ENCODE measurements around the gene ATP6V0C. TPM values are rescaled to one million over a fixed set of nuclear protein-coding genes. Genes with fewer than 3 reads are reported as not detected.

Gene ATP6V0C
- total RNA-seq, 1 experiment from 2014 or later, result 67.4 TPM

DNA sequence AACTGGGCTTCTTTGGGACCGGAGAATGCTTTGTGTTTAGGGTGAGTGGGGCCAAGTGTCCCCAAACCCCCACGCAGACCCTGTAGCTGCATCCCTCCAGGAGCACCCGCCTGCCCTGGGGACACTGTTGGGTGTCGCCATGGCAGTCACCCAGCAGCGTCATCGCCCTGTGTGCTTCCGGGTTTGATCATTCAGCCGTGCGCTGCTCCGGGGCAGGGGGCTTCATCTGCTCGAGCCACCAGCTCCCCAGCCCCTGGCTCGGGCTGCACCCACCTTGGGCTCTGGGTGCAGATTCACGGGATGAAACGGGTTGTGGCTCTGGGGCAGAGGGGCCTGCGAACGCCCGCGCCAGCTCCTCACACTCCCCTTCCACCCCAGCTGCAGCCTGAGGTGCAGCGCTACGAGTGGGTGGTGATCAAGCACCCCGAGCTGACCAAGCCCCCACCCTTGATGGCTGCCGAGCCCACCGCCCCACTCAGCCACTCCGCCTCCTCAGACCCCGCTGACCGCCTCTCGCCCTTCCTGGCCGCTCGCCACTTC lies 13.8 kb upstream of the ATP6V0C start:
- Histone ChIP-seq H3K9me3 (ENCODE audit: low read length) (no peaks in the 10 kb centered on the region), H3K9ac (ENCODE audit: low read length) (no peak overlapping the region), H3K36me3 (ENCODE audit: low read depth, low read length) (no peaks in the 10 kb centered on the region), H3K27me3 (ENCODE audit: low read length) (no peaks in the 10 kb centered on the region), H3K79me2 (ENCODE audit: low read length) (no peaks in the 10 kb centered on the region), H3F3A (ENCODE audit: low read length, unreplicated experiment) (no peaks in the 10 kb centered on the region), H3K27ac (ENCODE audit: low read length) (no peak overlapping the region), H4K20me1 (ENCODE audit: low read length) (no peaks in the 10 kb centered on the region), H3K4me3 (ENCODE audit: low read length) (no peak overlapping the region), H2AFZ (ENCODE audit: low read length) (no peak overlapping the region), H3K4me2 (ENCODE audit: low read length) (no peak overlapping the region), H3K9me2 (replicated peaks; ENCODE audit: low read length) (no peaks in the 10 kb centered on the region), H3K4me1 (ENCODE audit: insufficient read depth, low read length) (no peaks in the 10 kb centered on the region)
- no peak for ATAC-seq
- BruUV-seq (replicated peaks), result no TSS peak
- ChIA-PET POLR2A (ENCODE audit: unreplicated experiment) (no interaction called here), CTCF (no interaction called here)
- intact Hi-C loops (cut with micrococcal nuclease), result no loop called here
- TF ChIP-seq EZH2 (IDR thresholded peaks at IDR 0.05; ENCODE audit: low read length, unreplicated experiment) (no peak), EZH2phosphoT487 (IDR thresholded peaks at IDR 0.05; ENCODE audit: borderline replicate concordance, low read length) (no peak)
- TF ChIP-seq, protein P1, sequence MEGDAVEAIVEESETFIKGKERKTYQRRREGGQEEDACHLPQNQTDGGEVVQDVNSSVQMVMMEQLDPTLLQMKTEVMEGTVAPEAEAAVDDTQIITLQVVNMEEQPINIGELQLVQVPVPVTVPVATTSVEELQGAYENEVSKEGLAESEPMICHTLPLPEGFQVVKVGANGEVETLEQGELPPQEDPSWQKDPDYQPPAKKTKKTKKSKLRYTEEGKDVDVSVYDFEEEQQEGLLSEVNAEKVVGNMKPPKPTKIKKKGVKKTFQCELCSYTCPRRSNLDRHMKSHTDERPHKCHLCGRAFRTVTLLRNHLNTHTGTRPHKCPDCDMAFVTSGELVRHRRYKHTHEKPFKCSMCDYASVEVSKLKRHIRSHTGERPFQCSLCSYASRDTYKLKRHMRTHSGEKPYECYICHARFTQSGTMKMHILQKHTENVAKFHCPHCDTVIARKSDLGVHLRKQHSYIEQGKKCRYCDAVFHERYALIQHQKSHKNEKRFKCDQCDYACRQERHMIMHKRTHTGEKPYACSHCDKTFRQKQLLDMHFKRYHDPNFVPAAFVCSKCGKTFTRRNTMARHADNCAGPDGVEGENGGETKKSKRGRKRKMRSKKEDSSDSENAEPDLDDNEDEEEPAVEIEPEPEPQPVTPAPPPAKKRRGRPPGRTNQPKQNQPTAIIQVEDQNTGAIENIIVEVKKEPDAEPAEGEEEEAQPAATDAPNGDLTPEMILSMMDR (conservative IDR thresholded peaks at IDR 0.05; ENCODE audit: low read depth, low read length), result no peak
- no peak for DNase-seq

DNA sequence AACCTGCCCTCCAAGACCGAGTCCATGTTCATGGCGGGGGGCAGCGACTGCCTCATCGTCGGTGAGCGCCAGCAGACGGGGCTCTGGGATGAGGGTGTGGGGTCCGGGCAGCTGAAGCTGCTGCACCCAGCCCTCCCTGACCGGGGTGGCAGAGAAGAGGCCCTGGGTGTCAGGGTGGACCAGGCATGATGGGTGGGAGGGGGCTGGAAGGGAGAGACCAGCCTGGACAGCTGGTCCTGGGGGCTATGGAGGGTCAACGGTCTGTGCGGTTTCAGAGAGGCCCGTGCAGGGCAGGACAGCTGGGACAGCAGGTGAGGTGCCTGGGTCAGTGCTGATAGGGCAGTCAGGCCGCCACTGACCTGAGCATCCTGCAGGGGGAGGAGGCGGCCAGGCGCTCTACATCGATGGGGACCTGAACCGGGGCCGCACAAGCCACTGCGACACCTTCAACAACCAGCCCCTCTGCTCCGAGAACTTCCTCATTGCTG lies 13.3 kb upstream of the ATP6V0C start:
- no peaks in the 10 kb centered on the region for H3K36me3 ChIP-seq (ENCODE audit: low read depth, low read length)
- H4K20me1 ChIP-seq (ENCODE audit: low read length), result no peaks in the 10 kb centered on the region
- no peak overlapping the region for H3K27ac ChIP-seq (ENCODE audit: low read length)
- no peaks in the 10 kb centered on the region for H3K9me2 ChIP-seq (replicated peaks; ENCODE audit: low read length)
- H3K4me1 ChIP-seq (ENCODE audit: insufficient read depth, low read length), result no peaks in the 10 kb centered on the region
- H3F3A ChIP-seq (ENCODE audit: low read length, unreplicated experiment), result no peaks in the 10 kb centered on the region
- H2AFZ ChIP-seq (ENCODE audit: low read length), result no peak overlapping the region
- H3K9ac ChIP-seq (ENCODE audit: low read length), result no peak overlapping the region
- DNase-seq (no peak), ATAC-seq (0 out of 2 replicates have a peak, but pooled peaks have one; percentile 16)
- intact Hi-C loops (cut with micrococcal nuclease), result no loop called here
- no peaks in the 10 kb centered on the region for H3K79me2 ChIP-seq (ENCODE audit: low read length)
- POLR2A ChIA-PET (ENCODE audit: unreplicated experiment), result no interaction called here
- BruUV-seq (replicated peaks), result no TSS peak
- H3K27me3 ChIP-seq (ENCODE audit: low read length), result no peaks in the 10 kb centered on the region
- H3K9me3 ChIP-seq (ENCODE audit: low read length), result no peaks in the 10 kb centered on the region
- no peak overlapping the region for H3K4me3 ChIP-seq (ENCODE audit: low read length)
- TF ChIP-seq, protein P1 (conservative IDR thresholded peaks at IDR 0.05; ENCODE audit: low read depth, low read length), result no peak
- TF ChIP-seq EZH2 (IDR thresholded peaks at IDR 0.05; ENCODE audit: low read length, unreplicated experiment), result no peak
- CTCF ChIA-PET, result no interaction called here
- H3K4me2 ChIP-seq (ENCODE audit: low read length), result no peak overlapping the region

DNA sequence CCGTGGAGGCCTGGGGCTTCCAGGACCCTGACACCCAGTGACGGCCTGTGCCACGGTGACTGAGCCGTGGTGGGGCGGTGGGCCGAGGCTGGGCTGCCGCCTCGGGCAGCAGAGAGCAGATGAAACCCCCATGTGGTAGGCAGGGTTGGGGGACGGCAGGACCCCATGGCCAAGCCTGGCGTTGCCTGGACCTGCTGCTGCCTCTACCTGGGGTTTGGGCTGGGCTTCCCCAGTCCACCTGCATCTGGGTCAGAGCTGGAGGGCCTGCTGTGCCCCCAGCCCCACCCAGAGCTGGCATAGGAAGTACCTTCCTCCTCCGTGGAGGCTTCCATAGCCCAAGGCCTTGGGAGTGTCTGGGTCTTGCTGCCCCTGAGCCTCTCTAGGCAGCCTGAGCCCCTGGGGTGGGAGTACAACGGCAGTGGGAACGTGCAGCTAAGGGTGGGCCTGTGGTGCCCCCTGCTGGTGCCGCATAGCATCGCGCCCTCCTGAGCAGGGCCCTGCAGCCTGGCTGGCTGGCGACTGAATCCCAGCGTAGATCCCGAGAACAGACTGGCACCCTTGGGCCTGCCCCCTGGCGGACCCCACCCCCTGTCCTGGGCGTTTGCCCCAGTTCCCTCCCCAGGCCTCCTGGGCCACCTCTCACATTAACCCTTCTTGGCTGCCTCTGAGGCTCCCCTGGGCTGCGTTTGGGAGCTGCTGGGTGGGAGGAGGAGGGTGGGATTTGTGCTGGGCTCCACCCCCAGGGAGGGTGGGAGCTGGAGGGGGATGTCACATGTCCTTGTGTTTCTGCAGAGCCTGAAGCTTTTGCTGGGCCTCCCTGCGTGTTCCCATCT lies 12.6 kb upstream of the ATP6V0C start:
- H3K79me2 ChIP-seq (ENCODE audit: low read length), result no peaks in the 10 kb centered on the region
- H3K27me3 ChIP-seq (ENCODE audit: low read length), result no peaks in the 10 kb centered on the region
- H3K9me2 ChIP-seq (replicated peaks; ENCODE audit: low read length), result no peaks in the 10 kb centered on the region
- no TSS peak for BruUV-seq (replicated peaks)
- POLR2A ChIA-PET (ENCODE audit: unreplicated experiment), result no interaction called here
- H3K9ac ChIP-seq (ENCODE audit: low read length), result no peak overlapping the region
- CTCF ChIA-PET, result interaction anchor here (0.6 to 0.7 kb wide), 2 partner anchors 71 to 526 kb away, joined by 3 to 12 read pairs; no protein-coding TSS in a partner anchor
- no peaks in the 10 kb centered on the region for H3K4me1 ChIP-seq (ENCODE audit: insufficient read depth, low read length)
- no peak for TF ChIP-seq EZH2phosphoT487 (IDR thresholded peaks at IDR 0.05; ENCODE audit: borderline replicate concordance, low read length)
- TF ChIP-seq, protein P1 (conservative IDR thresholded peaks at IDR 0.05; ENCODE audit: low read depth, low read length), result peak; percentile 87
- H3F3A ChIP-seq (ENCODE audit: low read length, unreplicated experiment), result no peaks in the 10 kb centered on the region
- intact Hi-C loops (cut with micrococcal nuclease), result loop anchor here (1.0 kb wide), 1 partner anchor 71 kb away; no protein-coding TSS in a partner anchor
- no peak overlapping the region for H3K4me3 ChIP-seq (ENCODE audit: low read length)
- H2AFZ ChIP-seq (ENCODE audit: low read length), result no peak overlapping the region
- H3K9me3 ChIP-seq (ENCODE audit: low read length), result no peaks in the 10 kb centered on the region
- ATAC-seq, result peak; percentile 88
- no peak overlapping the region for H3K27ac ChIP-seq (ENCODE audit: low read length)
- no peaks in the 10 kb centered on the region for H3K36me3 ChIP-seq (ENCODE audit: low read depth, low read length)
- H3K4me2 ChIP-seq (ENCODE audit: low read length), result no peak overlapping the region
- DNase-seq, result peak; percentile 59
- H4K20me1 ChIP-seq (ENCODE audit: low read length), result no peaks in the 10 kb centered on the region

Measured in PC-3 (cell line).